HepG2 (cell line): Measurements from ENCODE around the gene PACSIN1. TPM values are rescaled to one million over a fixed set of nuclear protein-coding genes. Genes with fewer than 3 reads are reported as not detected.

Experiments
- ARID3A ChIP-seq: IDR thresholded peaks from 2 replicates; pipeline ENCODE4 v1.6.1; 2012; ENCODE audit warnings: low read depth, low read length, improper control_type of control experiment
- ATF3 ChIP-seq: sonication (generic); formaldehyde crosslinking; IDR thresholded peaks from 2 replicates; pipeline ENCODE4 v1.4.0; 2020; ENCODE audit warnings: missing genetic modification reagents
- CEBPG ChIP-seq: IDR thresholded peaks from 2 replicates; pipeline ENCODE4 v1.6.1; 2016
- DRAP1 ChIP-seq: IDR thresholded peaks from 2 replicates; pipeline ENCODE4 v1.6.1; 2016; ENCODE audit warnings: missing genetic modification reagents, missing compliant biosample characterization
- E2F5 ChIP-seq: sonication (generic); formaldehyde crosslinking; conservative IDR thresholded peaks from 2 replicates; pipeline ENCODE4 v1.4.0; 2020; ENCODE audit warnings: missing genetic modification reagents
- ERF ChIP-seq: IDR thresholded peaks from 2 replicates; pipeline ENCODE4 v1.6.1; 2018; ENCODE audit warnings: missing biosample characterization, missing genetic modification reagents
- KMT2A ChIP-seq: sonication (generic); formaldehyde crosslinking; IDR thresholded peaks from 2 replicates; pipeline ENCODE4 v1.4.0; 2020; ENCODE audit warnings: missing genetic modification reagents
- MAFG ChIP-seq: sonication (generic); formaldehyde crosslinking; IDR thresholded peaks from 2 replicates; pipeline ENCODE4 v1.5.1; 2020; ENCODE audit warnings: mild to moderate bottlenecking, missing genetic modification reagents
- NFE2L1 ChIP-seq: sonication (generic); formaldehyde crosslinking; IDR thresholded peaks from 2 replicates; pipeline ENCODE4 v1.4.0; 2020; ENCODE audit warnings: missing genetic modification reagents, mild to moderate bottlenecking, borderline replicate concordance
- NR3C1 ChIP-seq: sonication (generic); formaldehyde crosslinking; IDR thresholded peaks from 2 replicates; pipeline ENCODE4 v1.4.0; 2020; ENCODE audit warnings: missing genetic modification reagents
- ONECUT2 ChIP-seq: sonication (generic); formaldehyde crosslinking; IDR thresholded peaks from 2 replicates; pipeline ENCODE4 v1.4.0; 2020; ENCODE audit warnings: missing genetic modification reagents
- PBX3 ChIP-seq: sonication (generic); formaldehyde crosslinking; IDR thresholded peaks from 2 replicates; pipeline ENCODE4 v1.8.1; 2023; ENCODE audit warnings: missing genetic modification reagents, inconsistent platforms, borderline replicate concordance
- PTBP1 ChIP-seq: fragments of 200-400 bp; formaldehyde crosslinking; IDR thresholded peaks from 2 replicates; pipeline ENCODE4 v1.6.1; 2018; ENCODE audit warnings: low read length, low read depth; ENCODE audit not compliant: poor library complexity, severe bottlenecking
- RFXANK ChIP-seq: IDR thresholded peaks from 2 replicates; pipeline ENCODE4 v1.6.1; 2016
- RFXAP ChIP-seq: sonication (generic); formaldehyde crosslinking; IDR thresholded peaks from 2 replicates; pipeline ENCODE4 v1.4.0; 2020; ENCODE audit warnings: missing genetic modification reagents, borderline replicate concordance
- SRY ChIP-seq: sonication (generic); formaldehyde crosslinking; IDR thresholded peaks from 2 replicates; pipeline ENCODE4 v1.8.0; 2022; ENCODE audit warnings: mild to moderate bottlenecking, missing genetic modification reagents
- ZNF224 ChIP-seq: sonication (generic); formaldehyde crosslinking; IDR thresholded peaks from 2 replicates; pipeline ENCODE4 v1.5.0; 2020; ENCODE audit warnings: mild to moderate bottlenecking, missing genetic modification reagents
- ZNF264 ChIP-seq: sonication (generic); formaldehyde crosslinking; IDR thresholded peaks from 2 replicates; pipeline ENCODE4 v1.4.0; 2020; ENCODE audit warnings: missing genetic modification reagents
- ZNF362 ChIP-seq: sonication (generic); formaldehyde crosslinking; IDR thresholded peaks from 2 replicates; pipeline ENCODE4 v1.4.0; 2020; ENCODE audit warnings: missing genetic modification reagents, mild to moderate bottlenecking, borderline replicate concordance
- ZNF382 ChIP-seq: sonication (generic); formaldehyde crosslinking; IDR thresholded peaks from 2 replicates; pipeline ENCODE4 v1.5.0; 2020; ENCODE audit warnings: missing genetic modification reagents, mild to moderate bottlenecking, borderline replicate concordance
- ZNF724P ChIP-seq: sonication (generic); formaldehyde crosslinking; IDR thresholded peaks from 2 replicates; pipeline ENCODE4 v1.8.0; 2022; ENCODE audit warnings: missing genetic modification reagents, borderline replicate concordance
- ZSCAN12 ChIP-seq: sonication (generic); formaldehyde crosslinking; IDR thresholded peaks from 2 replicates; pipeline ENCODE4 v1.9.0; 2021; ENCODE audit warnings: mild to moderate bottlenecking, missing genetic modification reagents
- ZSCAN5A ChIP-seq: sonication (generic); formaldehyde crosslinking; IDR thresholded peaks from 2 replicates; pipeline ENCODE4 v1.8.0; 2022; ENCODE audit warnings: mild to moderate bottlenecking, missing genetic modification reagents, borderline replicate concordance
- polyA plus RNA-seq, 8 experiments: library from polyadenylated mRNA; depleted of rRNA in 3 of 8; stranded (reverse) in 7 of 8; unstranded in 1 of 8; fragments of >200 nt; fragmentation: Illumina TruSeq in 4 of 8; extraction: Trizol in 4 of 8; gene quantifications; 2 replicates each; pipeline versions ENCODE4 v1.2.1 to v1.2.3, GENCODE V29; 2011 to 2016; ENCODE audit warnings: low read depth in 4 of 8, missing spikeins in 1 of 8, mixed read lengths in 1 of 8; ENCODE audit not compliant: insufficient read depth in 1 of 8
- total RNA-seq, 5 experiments: library from RNA; depleted of rRNA; stranded (reverse); fragments of >200 nt; fragmentation: Illumina TruSeq; extraction: Trizol; gene quantifications; 2 replicates each; pipeline ENCODE4 v1.2.3, GENCODE V29; 2016; ENCODE audit warnings: low read depth in 1 of 5

PACSIN1 gene
- total and polyA plus RNA-seq, 2 of the 13 experiments (the other 11 are each of a cell fraction or from before 2014, with no cell fraction given): not detected

GRCh38 chr6:34560366-34561226 is 94.7 kb downstream of the PACSIN1 start (continued):
- TF ChIP-seq ZNF362 (CRISPR knock-in tag) (peak; percentile 70; the same call in 1 of the 2 replicates), ZSCAN5A (0 out of 2 replicates have a peak, but pooled peaks have one; percentile 51), ZNF264 (CRISPR knock-in tag) (no peak), ZNF224 (no peak), RFXANK (CRISPR knock-in tag) (no peak), CEBPG (CRISPR knock-in tag) (no peak), NFE2L1 (CRISPR knock-in tag) (no peak), SRY (CRISPR knock-in tag) (no peak), PBX3 (CRISPR knock-in tag) (no peak), ZSCAN12 (CRISPR knock-in tag) (no peak), RFXAP (CRISPR knock-in tag) (0 out of 2 replicates have a peak, but pooled peaks have one; percentile 7), ARID3A (no peak), NR3C1 (CRISPR knock-in tag) (no peak), ONECUT2 (CRISPR knock-in tag) (no peak), ZNF382 (no peak), ERF (CRISPR knock-in tag) (peak; percentile 59), PTBP1 (no peak), MAFG (no peak), KMT2A (CRISPR knock-in tag) (no peak), ATF3 (no peak), E2F5 (CRISPR knock-in tag) (no peak), DRAP1 (CRISPR knock-in tag) (0 out of 2 replicates have a peak, but pooled peaks have one; percentile 40), ZNF724P (CRISPR knock-in tag) (no peak)
